ENCODE measurements around the gene STRIP1.
"Not testable (repeated sequence)": the region's sequence is repeated elsewhere in the genome, so short reads cannot be mapped to it uniquely, and the experiment has no call there.

The STRIP1 gene

DNA sequence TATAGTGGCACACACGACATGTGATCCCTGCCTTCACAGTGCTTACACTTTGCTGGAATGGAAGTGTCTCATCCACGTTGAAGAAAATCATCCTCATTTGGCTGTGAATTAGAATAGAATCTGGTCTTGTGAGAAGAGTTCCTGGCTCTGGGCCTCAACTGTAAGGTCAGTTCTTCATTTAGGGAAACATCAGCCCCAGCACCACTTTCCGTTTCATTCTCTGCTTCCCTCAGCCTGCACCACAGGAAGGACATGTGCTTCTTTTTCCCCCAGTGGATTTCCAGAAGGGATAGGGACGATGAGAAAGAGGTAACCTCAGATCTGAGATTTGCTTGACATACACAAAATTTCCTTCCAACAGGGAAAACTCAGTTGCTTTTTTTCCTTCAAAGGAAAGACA is 39.7 kb downstream of the STRIP1 start:
- no peak overlapping the region for H3K27ac ChIP-seq
- TF ChIP-seq, protein P1, sequence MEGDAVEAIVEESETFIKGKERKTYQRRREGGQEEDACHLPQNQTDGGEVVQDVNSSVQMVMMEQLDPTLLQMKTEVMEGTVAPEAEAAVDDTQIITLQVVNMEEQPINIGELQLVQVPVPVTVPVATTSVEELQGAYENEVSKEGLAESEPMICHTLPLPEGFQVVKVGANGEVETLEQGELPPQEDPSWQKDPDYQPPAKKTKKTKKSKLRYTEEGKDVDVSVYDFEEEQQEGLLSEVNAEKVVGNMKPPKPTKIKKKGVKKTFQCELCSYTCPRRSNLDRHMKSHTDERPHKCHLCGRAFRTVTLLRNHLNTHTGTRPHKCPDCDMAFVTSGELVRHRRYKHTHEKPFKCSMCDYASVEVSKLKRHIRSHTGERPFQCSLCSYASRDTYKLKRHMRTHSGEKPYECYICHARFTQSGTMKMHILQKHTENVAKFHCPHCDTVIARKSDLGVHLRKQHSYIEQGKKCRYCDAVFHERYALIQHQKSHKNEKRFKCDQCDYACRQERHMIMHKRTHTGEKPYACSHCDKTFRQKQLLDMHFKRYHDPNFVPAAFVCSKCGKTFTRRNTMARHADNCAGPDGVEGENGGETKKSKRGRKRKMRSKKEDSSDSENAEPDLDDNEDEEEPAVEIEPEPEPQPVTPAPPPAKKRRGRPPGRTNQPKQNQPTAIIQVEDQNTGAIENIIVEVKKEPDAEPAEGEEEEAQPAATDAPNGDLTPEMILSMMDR (conservative IDR thresholded peaks at IDR 0.05), result no peak

DNA sequence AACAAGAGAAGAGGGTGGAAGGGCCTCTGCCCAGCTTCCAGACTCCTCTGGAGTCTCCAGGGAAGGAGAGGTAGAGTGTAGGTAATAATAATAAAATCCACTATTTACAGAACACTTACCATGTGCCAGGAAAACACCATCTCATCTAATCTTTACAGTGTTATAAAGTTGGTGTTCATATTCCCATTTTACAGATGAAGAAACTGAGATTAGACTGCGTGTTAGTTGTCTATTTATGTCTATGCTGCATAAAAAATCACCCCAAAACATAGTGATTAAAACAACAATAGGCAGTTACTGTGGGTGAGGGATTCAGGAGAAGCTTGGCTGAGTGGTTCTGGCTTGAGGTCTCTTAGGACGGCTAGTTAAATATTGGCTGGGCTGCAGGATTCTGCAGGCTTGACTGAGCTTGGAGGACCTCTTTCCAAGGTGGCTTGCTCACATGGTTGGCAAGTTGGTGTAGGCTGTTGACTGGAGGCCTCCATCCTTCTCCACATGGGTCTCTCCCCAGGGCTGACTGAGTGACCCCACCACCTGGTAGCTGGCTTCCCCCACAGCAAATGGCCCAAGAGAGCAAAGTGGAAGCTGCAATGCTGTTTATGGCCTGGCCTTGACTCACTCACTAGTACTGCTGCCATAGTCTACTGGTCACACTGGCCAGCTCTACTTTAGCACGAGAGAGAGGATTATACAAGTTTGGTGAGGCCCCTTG is 42.5 kb downstream of the STRIP1 start:
- H3K27ac ChIP-seq, result no peak overlapping the region
- TF ChIP-seq, protein P1 (conservative IDR thresholded peaks at IDR 0.05), result no peak
- TF ChIP-seq ZFX (IDR thresholded peaks at IDR 0.05), result no peak

DNA sequence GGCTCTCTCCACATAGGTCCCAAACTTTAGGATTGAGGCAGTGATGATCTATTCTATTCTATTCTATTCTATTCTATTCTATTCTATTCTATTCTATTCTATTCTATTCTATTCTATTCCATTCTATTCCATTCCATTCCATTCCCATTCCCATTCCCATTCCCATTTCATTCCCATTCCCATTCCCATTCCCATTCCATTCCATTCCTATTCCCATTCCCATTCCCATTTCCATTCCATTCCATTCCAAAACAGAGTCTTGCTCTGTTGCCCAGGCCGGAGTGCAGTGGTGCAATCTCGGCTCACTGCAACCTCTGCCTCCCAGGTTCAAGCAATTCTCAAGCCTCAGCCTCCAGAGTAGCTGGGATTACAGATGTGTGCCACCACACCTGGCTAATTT is 45.6 kb downstream of the STRIP1 start:
- not testable (repeated sequence) for H3K27ac ChIP-seq

DNA sequence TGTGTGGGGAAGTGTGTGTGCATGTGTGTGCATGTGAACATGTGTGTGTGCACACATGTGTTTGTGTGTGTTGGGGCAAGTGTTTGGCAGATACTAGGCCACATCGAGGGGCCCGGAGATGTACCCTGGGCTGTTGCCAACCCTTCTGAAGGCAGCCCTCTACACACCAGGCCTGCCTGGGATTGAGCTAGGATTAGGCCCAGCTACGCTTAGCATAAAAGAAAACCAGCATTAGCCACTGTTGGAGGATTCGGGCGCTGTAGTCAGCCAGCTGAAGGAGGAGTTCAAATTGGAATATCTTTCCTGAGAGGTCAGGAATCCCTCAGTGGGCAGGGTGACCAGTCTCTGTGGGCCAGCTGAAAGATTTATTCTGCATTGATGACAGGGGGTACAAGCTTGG is 46.6 kb downstream of the STRIP1 start:
- no peak overlapping the region for H3K27ac ChIP-seq
- TF ChIP-seq ZFX (IDR thresholded peaks at IDR 0.05), result no peak
- TF ChIP-seq, protein P1 (conservative IDR thresholded peaks at IDR 0.05), result no peak

DNA sequence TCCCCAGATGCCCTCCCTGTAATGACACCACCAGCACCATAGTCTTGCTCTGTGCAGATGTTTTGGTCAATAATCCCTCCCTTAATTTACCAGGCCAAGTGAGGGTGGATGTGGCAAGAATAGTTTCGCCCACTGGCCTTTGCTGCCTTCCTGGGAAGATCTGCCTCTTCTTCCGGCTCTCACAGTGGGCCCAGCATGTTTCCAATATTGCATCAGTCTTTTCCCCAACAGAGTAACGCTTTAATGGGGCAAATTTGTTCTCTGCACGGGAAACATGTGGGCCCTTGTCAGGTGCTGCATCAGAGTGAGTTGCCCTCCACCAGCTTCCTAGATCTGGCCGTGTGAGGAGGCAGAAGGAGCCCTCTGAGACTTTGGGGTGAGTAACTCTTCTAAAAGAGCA is 48.1 kb downstream of the STRIP1 start:
- TF ChIP-seq, protein P1 (conservative IDR thresholded peaks at IDR 0.05), result no peak
- no peak for TF ChIP-seq ZFX (IDR thresholded peaks at IDR 0.05)
- H3K27ac ChIP-seq, result no peak overlapping the region

DNA sequence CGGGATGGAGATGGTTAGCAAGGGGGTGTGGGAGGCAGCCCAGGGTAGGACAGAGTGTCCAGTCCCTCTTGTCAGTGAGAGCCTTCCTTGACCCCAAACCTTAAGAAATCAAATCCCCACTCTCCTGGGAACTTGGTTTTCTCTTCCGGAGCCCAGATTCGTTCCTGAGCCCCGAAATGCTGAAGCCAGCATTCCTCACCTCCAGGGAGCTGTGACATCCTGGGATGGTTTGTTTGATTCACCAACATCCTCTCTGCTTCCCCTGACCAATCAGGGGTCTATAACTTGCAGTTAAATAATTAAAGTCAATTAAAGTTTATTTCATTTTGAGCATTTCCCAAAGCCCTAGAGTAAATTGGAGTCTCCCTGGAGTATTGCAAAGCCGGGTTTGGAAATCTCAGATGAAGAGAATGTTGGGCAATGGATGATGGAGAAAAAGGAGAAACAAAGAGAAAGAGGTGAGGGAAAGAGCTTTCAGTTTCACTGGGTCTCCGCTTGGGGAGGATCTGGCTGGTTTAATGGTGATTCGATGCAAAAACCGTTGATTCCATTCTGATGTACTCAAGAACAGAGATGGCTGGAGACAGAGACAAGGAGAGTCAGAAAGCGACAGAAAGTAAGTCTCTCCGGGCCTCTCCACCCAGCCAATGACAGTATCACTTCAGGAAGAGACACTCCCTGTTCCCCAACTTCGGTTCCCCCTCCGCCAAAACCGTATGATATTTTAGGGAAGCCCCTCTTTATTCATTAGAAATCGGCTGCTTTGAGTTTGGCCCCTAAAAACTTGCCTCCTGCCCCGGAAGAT is 48.8 kb downstream of the STRIP1 start:
- TF ChIP-seq, protein P1 (conservative IDR thresholded peaks at IDR 0.05), result no peak
- TF ChIP-seq ZFX (IDR thresholded peaks at IDR 0.05), result no peak
- H3K27ac ChIP-seq, result no peak overlapping the region

DNA sequence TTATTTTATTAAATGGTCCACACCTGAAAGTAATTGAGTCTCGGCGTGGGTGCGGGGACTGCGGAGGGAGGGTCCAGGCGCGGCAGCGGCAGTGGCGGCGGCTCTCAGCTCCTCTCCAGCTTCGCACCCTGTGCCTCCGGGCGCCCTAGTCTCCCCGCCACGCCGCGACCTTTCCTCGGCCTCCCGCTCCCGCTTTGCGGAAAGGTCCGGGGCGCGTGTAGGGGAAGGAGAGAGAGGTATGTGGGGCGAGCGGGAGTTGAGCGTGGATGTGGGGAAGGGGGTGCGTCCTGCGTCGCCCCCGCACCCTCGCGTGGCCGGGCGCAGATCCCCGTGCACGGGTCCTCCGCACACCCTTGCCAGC is 49.4 kb downstream of the STRIP1 start:
- TF ChIP-seq, protein P1 (conservative IDR thresholded peaks at IDR 0.05), result no peak
- no peak for TF ChIP-seq ZFX (IDR thresholded peaks at IDR 0.05)
- H3K27ac ChIP-seq, result no peak overlapping the region
